ENCODE measurements around the gene WNK2. TPM values are rescaled to one million over a fixed set of nuclear protein-coding genes. Genes with fewer than 3 reads are reported as not detected.

The WNK2 gene
- total RNA-seq, 2 donors from 2014 or later, result 174 to 175 TPM

DNA sequence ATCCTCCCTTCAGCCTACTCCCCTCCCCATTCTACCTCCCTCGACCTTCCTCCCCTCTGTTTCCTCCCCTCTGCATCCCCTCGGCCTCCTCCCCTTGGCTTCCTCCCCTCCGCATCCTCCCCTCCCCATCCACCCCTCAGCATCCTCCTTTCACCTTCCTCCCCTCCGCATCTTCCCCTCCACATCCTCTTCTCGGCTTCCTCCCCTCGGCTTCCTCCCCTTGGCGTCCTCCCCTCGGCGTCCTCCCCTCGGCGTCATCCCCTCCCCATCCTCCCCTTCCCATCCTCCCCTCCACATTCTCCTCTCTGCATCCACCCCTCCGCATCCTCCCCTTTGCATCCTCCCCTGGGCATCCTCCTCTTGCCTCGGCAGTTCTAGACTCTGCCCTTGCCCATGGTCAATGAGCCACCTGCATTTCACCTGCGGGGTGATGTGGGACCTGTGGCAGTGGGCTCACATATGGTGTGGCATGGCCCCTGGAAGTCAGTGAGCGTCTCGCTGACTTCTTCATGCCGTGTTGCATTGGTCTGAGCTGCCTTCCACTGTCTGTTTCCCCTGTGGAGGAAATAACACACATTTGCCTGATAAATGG is 113.0 kb downstream of the WNK2 start:
- ATAC-seq (no peak), DNase-seq (no peak)
- intact Hi-C loops (cut with DNase I), result loop anchor here in 1 of 2 donors (5.0 kb wide), 1 partner anchor 140 kb away; no protein-coding TSS in a partner anchor

GRCh38 chr9:93297659-93298497 is 113.9 kb downstream of the WNK2 start:
- ATAC-seq (no peak), DNase-seq (no peak)
- intact Hi-C loops (cut with DNase I), result loop anchor here in 1 of 2 donors (5.0 kb wide), 1 partner anchor 141 kb away; no protein-coding TSS in a partner anchor

DNA sequence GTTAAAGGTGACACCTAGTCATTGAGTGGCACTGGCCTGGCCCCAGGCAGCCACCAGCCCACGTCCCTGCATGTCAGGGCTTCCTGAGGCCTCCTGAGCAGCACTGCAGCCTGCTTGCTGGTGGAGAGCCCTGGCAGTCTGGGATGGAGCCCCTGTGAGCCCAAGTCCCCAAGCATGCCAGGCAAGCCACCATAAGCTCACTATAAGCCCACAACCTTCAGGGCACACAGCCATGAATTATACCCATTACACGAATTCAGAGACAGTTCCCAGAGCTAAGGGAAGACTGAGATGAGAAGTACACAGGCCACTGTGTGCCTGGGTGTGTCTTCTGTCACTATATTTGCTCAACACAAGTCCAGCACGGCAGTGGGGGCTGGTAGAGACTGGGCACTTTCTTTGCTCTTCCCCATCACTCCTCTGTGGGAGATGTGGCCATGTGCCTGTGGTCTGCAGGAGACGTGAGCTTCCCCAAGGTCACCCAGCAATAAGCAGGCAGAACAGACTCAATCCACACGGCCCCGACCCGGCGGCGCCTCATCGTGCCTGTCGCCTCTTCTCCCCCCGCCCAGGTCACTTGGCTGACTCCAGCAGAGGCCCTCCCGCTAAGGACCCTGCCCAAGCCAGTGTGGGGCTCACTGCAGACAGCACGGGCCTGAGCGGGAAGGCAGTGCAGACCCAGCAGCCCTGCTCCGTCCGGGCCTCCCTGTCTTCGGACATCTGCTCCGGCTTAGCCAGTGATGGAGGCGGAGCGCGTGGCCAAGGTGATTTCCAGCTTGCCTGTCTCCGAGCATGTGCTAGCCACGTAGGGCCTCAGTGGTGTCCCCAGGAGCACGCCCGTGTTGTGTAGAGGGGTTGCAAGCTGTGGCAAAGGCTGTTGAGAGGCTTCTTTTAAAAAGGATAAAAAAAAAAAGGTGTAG is 114.8 kb downstream of the WNK2 start:
- intact Hi-C loops (cut with DNase I), result loop anchor here in 1 of 2 donors (5.0 kb wide), 1 partner anchor 141 kb away; no protein-coding TSS in a partner anchor
- ATAC-seq, result no peak
- no peak for DNase-seq

- ATAC-seq (peak; percentile 11 to 47), DNase-seq (no peak)
- intact Hi-C loops (cut with DNase I), result loop anchor here (5.0 kb wide), 2 partner anchors 32 to 142 kb away; no protein-coding TSS in a partner anchor
These were observed 115.7 kb downstream of the WNK2 start for GRCh38 chr9:93299418-93300174.

DNA sequence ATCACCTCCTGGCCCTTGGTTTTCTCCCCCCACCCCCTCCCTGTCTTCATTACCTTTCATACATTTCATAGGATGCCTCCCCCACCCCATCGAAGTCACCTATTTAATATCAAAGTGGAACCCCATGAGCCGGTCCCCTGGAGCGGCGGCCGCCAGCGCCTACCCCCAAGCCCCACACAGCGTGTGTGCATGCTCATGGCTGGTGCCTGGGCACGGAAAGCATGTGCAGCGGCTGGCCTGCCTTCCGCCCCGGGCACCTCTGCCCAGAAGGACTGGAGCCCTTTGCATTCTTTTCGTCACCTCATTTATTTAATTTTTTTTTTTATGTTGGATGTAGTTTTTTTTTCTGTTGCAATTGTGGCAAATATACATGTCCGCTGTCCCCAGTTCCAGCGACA is 116.2 kb downstream of the WNK2 start:
- DNase-seq, result no peak
- intact Hi-C loops (cut with DNase I), result loop anchor here in 1 of 2 donors (5.0 kb wide), 1 partner anchor 33 kb away; no protein-coding TSS in a partner anchor
- no peak for ATAC-seq

- intact Hi-C loops (cut with DNase I), result loop anchor here in 1 of 2 donors (5.0 kb wide), 1 partner anchor 33 kb away; no protein-coding TSS in a partner anchor
- no peak for DNase-seq
- no peak for ATAC-seq
These were observed 116.7 kb downstream of the WNK2 start for GRCh38 chr9:93300585-93301081.

- ATAC-seq (no peak), DNase-seq (no peak)
- intact Hi-C loops (cut with DNase I), result loop anchor here in 1 of 2 donors (5.0 kb wide), 1 partner anchor 34 kb away; no protein-coding TSS in a partner anchor
These were observed 117.4 kb downstream of the WNK2 start for GRCh38 chr9:93301291-93301811.

DNA sequence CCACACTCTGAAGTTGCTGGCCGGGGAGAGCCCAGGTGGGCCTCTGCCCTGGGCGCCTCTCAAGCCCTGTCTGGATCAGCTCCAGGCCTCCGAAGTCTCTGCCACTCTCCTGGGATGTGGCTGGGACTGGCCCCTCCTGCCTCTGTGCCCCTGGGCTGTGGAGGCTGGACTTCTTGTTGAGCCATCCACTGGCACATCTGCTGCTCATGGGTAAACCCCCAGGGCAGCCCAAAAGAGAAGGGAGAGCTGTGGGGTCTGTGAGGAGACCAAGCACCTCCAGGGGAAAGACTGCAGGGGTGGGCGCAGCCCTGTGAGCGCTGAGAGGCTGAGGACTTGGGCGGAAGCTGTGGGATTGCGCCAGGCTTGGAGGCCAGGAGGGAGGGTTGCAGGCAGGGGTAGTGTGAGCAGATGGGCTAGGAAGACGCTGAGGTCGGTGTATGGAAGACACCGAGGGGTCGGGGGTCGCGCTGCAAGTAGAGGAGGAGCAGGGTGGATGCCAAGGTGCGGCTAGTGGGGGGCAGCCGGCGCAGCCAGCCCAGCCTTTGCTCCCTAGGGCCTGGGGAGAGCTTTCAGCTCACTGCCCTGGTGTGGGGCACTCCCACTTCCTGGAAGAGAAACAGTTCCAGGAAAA is 118.1 kb downstream of the WNK2 start:
- intact Hi-C loops (cut with DNase I), result loop anchor here in 1 of 2 donors (2.0 to 5.0 kb wide), 2 partner anchors 35 to 141 kb away; no protein-coding TSS in a partner anchor
- DNase-seq, result no peak
- ATAC-seq, result no peak

- DNase-seq, result no peak
- intact Hi-C loops (cut with DNase I), result loop anchor here in 1 of 2 donors (2.0 to 5.0 kb wide), 2 partner anchors 35 to 142 kb away; no protein-coding TSS in a partner anchor
- peak; percentile 24 to 54 for ATAC-seq
These were observed 118.8 kb downstream of the WNK2 start for GRCh38 chr9:93302586-93303257.

DNA sequence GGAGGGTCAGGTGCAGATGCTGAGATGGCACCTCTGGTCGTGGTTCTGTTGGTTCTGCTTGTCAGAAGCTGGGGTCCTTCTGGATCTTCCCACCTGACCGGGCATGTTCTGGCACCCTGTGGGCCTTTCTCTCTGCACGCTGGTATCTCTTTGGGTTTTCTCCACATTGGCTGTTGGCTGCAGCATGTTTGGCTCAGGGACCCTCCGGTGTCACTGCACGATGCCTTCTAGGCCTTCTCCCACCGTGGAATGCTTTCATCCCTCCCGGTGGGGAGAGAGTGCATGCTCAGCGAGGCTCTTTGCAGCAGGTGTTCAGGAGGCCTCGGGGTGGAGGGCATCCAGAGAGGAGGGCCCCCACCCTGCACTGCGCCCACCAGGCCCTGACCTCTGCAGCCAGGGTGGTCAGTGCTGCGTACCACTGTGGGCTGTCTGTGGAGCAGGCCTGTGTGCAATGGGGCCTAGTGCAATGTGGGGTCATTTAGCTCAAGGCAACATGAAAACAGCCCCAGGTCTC is 119.4 kb downstream of the WNK2 start:
- DNase-seq (no peak), ATAC-seq (no peak)
- intact Hi-C loops (cut with DNase I), result loop anchor here in 1 of 2 donors (2.0 to 5.0 kb wide), 2 partner anchors 36 to 143 kb away; no protein-coding TSS in a partner anchor

- intact Hi-C loops (cut with DNase I), result loop anchor here in 1 of 2 donors (2.0 to 5.0 kb wide), 2 partner anchors 37 to 143 kb away; no protein-coding TSS in a partner anchor
- ATAC-seq (no peak), DNase-seq (no peak)
These were observed 120.1 kb downstream of the WNK2 start for GRCh38 chr9:93303806-93304573.

DNA sequence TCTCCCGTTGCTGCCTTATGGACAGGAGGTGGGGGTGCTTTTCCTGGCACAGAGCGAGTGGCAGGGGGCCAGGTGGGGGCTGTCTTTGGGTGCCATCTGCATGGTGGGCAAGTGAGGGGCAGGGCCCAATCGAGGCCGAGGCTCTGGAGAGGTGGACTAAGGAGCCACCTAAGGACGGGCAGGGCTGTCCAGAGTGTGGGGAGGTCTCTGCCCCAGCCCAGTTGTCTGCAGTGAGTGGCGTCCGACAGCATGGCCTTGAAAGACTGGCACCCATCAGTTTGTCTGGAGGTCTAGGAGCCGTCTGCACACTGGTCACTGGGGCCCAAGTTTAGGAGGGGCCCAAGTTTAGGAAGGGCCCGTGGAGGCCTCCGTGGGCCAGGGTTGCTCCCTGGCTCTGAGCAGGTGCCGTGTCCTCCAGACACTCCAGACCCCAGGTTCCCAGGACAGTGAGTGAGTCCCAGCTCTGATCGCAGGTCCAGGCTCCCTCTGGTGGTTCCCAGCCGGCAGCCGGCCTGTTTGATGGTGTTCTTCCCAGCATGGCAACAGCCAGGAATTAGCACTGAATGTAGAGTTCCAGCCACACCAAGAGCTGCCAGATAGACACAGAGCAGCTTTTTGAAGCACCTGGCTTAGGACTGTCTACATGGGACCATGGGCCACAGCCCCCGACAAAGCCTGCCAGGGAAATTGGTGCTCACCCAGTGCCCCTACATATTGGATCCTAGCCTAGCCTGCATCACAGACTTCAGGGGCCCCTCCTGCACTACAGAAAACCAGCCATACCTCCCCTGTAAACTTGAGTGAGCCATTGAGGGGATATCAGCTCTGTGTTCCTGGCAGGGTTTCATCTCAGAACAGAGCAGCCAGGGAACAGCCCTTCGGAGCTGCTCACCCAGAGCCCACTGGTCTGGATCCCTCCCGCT is 120.9 kb downstream of the WNK2 start:
- intact Hi-C loops (cut with DNase I), result loop anchor here in 1 of 2 donors (5.0 kb wide), 1 partner anchor 38 kb away; no protein-coding TSS in a partner anchor
- DNase-seq (peak; percentile 56), ATAC-seq (peak; percentile 70 to 77)

DNA sequence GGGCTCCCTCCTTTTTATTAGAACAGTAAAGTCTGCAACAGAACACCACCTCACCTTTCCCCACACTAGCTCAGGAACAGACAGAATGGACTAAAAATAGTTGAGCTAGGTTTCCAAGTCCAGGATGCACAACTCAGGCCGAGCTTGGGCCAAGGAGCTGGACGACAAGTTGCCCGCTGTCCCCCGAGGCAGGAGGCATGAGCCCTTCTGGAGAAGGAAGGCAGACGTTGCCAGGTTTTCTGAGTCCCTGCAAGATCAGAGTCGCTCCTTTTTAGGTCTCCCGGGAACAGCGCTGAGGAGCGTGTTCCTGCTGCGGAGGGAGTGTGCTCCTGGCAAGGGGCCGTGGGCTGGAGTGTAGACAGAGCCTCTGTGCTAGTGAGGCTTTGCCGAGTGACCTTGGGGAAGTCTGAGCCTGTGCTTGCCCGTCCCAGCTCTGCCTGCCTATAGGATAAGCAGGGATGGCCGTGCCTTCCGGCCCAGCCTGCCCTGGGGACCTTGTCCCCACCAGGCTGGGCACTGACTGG is 121.6 kb downstream of the WNK2 start:
- no peak for DNase-seq
- peak; percentile 24 to 29 for ATAC-seq
- intact Hi-C loops (cut with DNase I), result no loop called here

DNA sequence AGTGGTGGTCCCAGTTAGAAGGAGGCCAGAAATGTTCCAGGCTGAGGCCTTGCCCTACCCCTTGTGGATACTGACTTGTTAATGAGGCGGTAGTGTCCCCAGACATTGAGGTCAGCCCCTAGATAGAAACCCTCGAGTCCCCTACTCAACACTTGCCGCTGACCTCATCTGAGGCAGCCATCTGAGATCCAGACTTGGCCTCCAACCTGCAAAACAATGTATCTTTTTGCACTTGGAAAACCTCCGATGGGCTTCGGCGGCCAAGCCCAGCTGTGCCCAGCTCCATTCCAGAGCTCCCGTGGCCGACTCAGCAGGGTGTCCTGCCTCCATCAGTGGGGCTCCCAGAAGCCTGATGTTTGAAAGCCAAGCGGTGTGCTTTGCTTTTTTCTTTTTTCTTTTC is 122.1 kb downstream of the WNK2 start:
- intact Hi-C loops (cut with DNase I), result no loop called here
- DNase-seq (no peak), ATAC-seq (no peak)

Data from left cardiac atrium (tissue), 4 donors.